BLaER1 treated with 17β-estradiol and CSF1 and Interleukin-3, amounts not matched to agents 10 nM and 100 nM (cell line): ENCODE results near the gene SYNDIG1.

ENCODE experiments used
- H3K27ac ChIP-seq, 11 experiments: shearing (Covaris generic); formaldehyde crosslinking; 2 replicates each; pipeline ENCODE4 v1.8.1; 2022
- H3K27me3 ChIP-seq, 11 experiments: shearing (Covaris generic); formaldehyde crosslinking; 2 replicates each; pipeline ENCODE4 v1.8.1; 2022
- H3K36me3 ChIP-seq, 11 experiments: shearing (Covaris generic); formaldehyde crosslinking; 2 replicates each; pipeline ENCODE4 v1.8.1; 2022
- H3K4me1 ChIP-seq, 10 experiments: shearing (Covaris generic); formaldehyde crosslinking; 2 replicates each; pipeline ENCODE4 v1.8.1; 2022
- H3K4me2 ChIP-seq, 11 experiments: shearing (Covaris generic); formaldehyde crosslinking; 2 replicates each; pipeline ENCODE4 v1.8.1; 2022
- H3K4me3 ChIP-seq, 10 experiments: shearing (Covaris generic); formaldehyde crosslinking; 2 replicates each; pipeline ENCODE4 v1.8.1; 2022
- H3K9ac ChIP-seq, 11 experiments: shearing (Covaris generic); formaldehyde crosslinking; 2 replicates each; pipeline ENCODE4 v1.8.1; 2022
- H3K9me3 ChIP-seq, 11 experiments: shearing (Covaris generic); formaldehyde crosslinking; replicated peaks in 1 of 11; 2 replicates each; pipeline ENCODE4 v1.8.1; 2022
- H4K20me1 ChIP-seq, 11 experiments: shearing (Covaris generic); formaldehyde crosslinking; 2 replicates each; pipeline ENCODE4 v1.8.1; 2022
- Cebpa-rat ChIP-seq, 11 experiments: shearing (Covaris generic); IDR thresholded peaks; 2 replicates each; pipeline ENCODE4 v1.8.1; 2022

Gene SYNDIG1

DNA sequence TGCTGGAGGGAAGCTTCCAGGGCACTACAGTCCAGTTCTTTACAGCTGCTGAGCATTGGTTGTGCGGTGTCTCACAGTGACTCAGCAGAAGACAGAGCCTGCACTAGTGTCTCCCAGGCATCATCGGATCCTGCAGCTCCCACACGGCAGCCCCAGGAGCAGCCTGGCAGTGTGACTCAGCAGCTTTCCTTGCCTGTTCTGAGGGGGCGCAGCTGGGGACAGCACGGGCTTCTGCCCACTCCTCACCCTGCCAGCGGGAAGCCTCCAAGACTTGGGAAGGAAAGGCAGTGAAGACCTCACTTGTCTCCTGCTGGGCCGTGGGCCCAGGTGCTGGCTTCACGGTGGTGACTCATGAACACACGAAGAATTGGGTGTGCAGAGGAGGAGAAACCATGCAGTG, 165.4 kb downstream of the SYNDIG1 start:
- Histone ChIP-seq H3K9ac (peak overlapping the region in 1 of 11 experiments; percentile 23; a peak in 1 of 22 replicates), H3K9me3 (no peaks in the 10 kb centered on the region), H3K4me3 (no peak overlapping the region), H3K4me2 (peak overlapping the region in 10 of 11 experiments; percentile 11 to 57 (median 44); a peak in 17 of 22 replicates), H3K36me3 (no peaks in the 10 kb centered on the region), H4K20me1 (no peaks in the 10 kb centered on the region; a peak in 1 of 22 replicates), H3K27me3 (no peaks in the 10 kb centered on the region), H3K4me1 (peaks cover 6 to 19% (median 11%) of the 10 kb centered on the region in 10 experiments), H3K27ac (peak overlapping the region in 5 of 11 experiments; percentile 5 to 70 (median 25); a peak in 5 of 22 replicates)
- no peak for TF ChIP-seq Cebpa-rat (IDR thresholded peaks at IDR 0.05)

DNA sequence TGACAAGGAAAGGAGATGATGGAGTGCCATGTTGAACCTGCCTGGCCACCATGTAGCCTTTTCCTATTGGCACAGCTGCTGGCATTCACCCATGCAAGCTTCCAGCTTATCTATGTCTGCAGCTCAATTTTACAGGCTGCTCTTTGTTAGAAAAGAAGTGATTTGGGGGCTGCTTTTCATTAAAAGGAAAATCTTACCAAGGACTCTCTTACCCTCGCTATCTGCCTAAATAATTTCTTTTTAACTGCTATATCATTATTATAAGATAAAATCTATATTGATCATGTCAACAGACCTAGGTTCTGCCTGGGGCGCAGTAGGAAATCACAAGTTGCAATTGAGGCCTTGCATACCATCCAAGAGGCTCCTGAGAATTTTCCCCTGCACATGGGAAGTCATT, 167.2 kb downstream of the SYNDIG1 start:
- H3K9ac ChIP-seq = no peak overlapping the region
- H3K27ac ChIP-seq = no peak overlapping the region
- no peaks in the 10 kb centered on the region for H3K27me3 ChIP-seq
- no peaks in the 10 kb centered on the region for H3K36me3 ChIP-seq
- no peaks in the 10 kb centered on the region for H4K20me1 ChIP-seq
- no peaks in the 10 kb centered on the region for H3K9me3 ChIP-seq
- H3K4me2 ChIP-seq = no peak overlapping the region
- H3K4me3 ChIP-seq = no peak overlapping the region
- H3K4me1 ChIP-seq = peaks cover 6 to 18% (median 12%) of the 10 kb centered on the region in 10 experiments; a peak in 18 of 20 replicates
- TF ChIP-seq Cebpa-rat (IDR thresholded peaks at IDR 0.05) = no peak

DNA sequence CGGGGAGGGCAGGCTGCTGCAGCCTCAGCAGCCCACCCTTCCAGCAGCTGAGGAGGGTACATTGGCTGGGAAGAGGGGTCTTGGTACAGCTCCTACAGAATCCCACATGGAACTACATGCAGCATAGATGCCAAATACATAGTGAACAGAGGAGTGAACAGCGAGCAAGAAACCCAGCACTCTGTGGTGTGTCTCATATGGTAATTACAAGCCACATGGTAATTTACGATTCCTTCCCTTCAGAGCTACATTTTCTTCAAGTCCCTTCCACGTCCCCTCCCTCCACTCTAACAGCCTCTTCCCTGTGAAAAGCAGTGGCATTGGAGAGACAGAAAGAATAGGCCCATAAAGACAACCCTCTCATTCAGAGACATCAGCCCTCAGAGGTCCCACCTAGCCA, 167.7 kb downstream of the SYNDIG1 start:
- H3K4me2 ChIP-seq = no peak overlapping the region
- H3K36me3 ChIP-seq = no peaks in the 10 kb centered on the region
- no peak overlapping the region for H3K9ac ChIP-seq
- H3K4me3 ChIP-seq = no peak overlapping the region
- no peaks in the 10 kb centered on the region for H3K27me3 ChIP-seq
- no peak overlapping the region for H3K27ac ChIP-seq
- H4K20me1 ChIP-seq = no peaks in the 10 kb centered on the region
- no peaks in the 10 kb centered on the region for H3K9me3 ChIP-seq
- H3K4me1 ChIP-seq = peaks cover 6 to 18% (median 12%) of the 10 kb centered on the region in 10 experiments; a peak in 18 of 20 replicates
- no peak for TF ChIP-seq Cebpa-rat (IDR thresholded peaks at IDR 0.05)

DNA sequence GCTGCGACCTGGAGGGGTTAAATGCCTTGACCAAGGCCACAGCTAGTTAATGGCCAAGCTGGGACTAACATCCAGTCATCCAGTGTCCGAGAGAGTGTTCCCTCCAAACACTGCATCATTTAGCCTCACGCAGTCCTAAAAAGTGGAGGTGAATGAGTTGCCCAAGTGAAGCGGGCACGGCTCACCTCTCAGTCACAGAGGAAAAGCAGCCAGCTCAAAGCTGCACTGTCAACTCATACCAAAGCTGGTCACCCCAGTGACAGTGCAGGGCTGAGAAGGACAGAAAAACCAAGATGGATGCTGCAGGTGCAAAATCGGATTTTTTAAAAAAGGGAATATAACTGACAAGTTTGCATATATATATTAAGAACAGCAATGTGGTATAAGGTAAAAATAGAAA, 168.5 kb downstream of the SYNDIG1 start:
- Histone ChIP-seq H3K4me2 (no peak overlapping the region), H3K27ac (no peak overlapping the region), H3K9me3 (0 out of 22 replicates have a peak, but pooled peaks cover 0 to 1% (median 0%) of the 10 kb centered on the region in 11 experiments), H3K4me3 (no peak overlapping the region), H3K4me1 (peaks cover 6 to 18% (median 12%) of the 10 kb centered on the region in 10 experiments; a peak in 18 of 20 replicates), H4K20me1 (no peaks in the 10 kb centered on the region), H3K27me3 (no peaks in the 10 kb centered on the region), H3K36me3 (no peaks in the 10 kb centered on the region), H3K9ac (no peak overlapping the region)
- no peak for TF ChIP-seq Cebpa-rat (IDR thresholded peaks at IDR 0.05)

DNA sequence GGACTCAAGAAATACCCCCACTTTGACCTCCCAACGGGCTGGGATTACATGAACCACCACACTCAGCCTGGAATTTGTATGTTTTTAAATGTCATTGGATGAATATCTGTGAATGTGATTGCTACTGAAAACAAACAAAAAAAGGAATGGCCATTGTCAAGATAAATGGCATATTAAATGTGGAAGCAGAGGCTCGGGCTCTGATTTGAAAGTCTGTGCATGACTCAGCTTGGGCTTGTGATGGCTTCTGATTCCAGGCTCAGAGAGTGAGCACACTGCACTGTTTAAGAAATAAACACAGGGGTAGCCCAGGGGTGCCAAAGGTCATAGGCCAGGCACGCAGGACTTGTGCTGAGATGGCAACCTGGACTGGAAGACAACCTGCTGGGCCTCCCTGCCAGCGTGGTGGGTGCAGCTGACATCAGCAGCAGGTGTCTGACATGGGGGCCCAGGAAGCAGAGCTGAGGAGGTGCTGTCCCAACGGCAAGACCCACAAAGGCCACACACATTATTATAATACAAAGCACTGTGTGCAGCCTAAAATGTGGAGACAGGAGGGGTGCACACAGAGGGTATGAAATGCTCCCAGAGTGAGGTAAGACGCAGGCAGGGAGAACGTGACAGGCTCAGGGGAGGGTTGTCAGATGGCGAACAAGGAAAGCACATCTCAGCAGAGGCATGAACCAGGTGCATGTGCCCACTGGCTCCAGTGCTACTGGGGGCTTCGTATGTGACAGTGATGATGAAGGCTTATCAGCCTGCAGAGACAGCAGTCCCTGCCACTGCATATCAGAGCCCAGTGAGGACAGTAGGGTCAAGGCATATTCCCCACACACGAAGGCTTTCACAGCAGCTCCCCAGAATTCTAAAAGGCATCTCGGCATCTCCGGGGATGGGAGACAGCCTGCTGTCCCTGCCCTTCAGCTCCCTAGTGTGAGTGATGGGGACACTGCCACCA, 169.4 kb downstream of the SYNDIG1 start:
- H3K4me1 ChIP-seq = peaks cover 6 to 18% (median 12%) of the 10 kb centered on the region in 10 experiments; a peak in 18 of 20 replicates
- peaks cover 0 to 10% (median 0%) of the 10 kb centered on the region in 11 experiments; a peak in 3 of 22 replicates for H3K9me3 ChIP-seq
- H4K20me1 ChIP-seq = no peaks in the 10 kb centered on the region
- no peak for TF ChIP-seq Cebpa-rat (IDR thresholded peaks at IDR 0.05)
- H3K4me2 ChIP-seq = no peak overlapping the region
- H3K9ac ChIP-seq = no peak overlapping the region
- no peaks in the 10 kb centered on the region for H3K36me3 ChIP-seq
- H3K27ac ChIP-seq = no peak overlapping the region
- H3K4me3 ChIP-seq = no peak overlapping the region
- H3K27me3 ChIP-seq = no peaks in the 10 kb centered on the region

DNA sequence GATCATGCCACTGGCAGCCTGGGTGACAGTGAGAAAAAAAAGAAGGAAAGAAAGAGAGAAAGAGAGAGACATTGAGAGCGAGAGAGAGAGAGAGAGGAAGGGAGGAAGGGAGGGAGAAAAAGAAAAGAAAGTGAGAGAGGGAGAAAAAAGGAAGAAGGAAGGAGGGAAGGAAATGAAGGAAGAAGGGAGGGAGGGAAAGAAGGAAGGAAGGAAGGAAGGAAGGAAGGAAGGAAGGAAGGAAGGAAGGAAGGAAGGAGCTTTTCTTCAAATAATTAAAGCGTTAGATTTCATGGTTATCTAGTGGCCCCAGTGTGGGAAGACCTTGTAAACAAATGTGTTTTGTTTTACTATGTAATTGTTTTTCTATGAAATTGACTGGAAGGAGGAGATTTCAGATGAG, 170.8 kb downstream of the SYNDIG1 start:
- no peak overlapping the region for H3K4me3 ChIP-seq
- H3K27ac ChIP-seq = no peak overlapping the region
- no peak for TF ChIP-seq Cebpa-rat (IDR thresholded peaks at IDR 0.05)
- no peaks in the 10 kb centered on the region for H4K20me1 ChIP-seq
- H3K9me3 ChIP-seq = peaks cover 0 to 16% (median 0%) of the 10 kb centered on the region in 11 experiments; a peak in 4 of 22 replicates
- no peaks in the 10 kb centered on the region for H3K27me3 ChIP-seq
- H3K4me1 ChIP-seq = peaks cover 0 to 12% (median 6%) of the 10 kb centered on the region in 10 experiments; a peak in 16 of 20 replicates
- peak overlapping the region in 5 of 11 experiments; percentile 0 to 42 (median 21); a peak in 7 of 22 replicates for H3K4me2 ChIP-seq
- H3K36me3 ChIP-seq = no peaks in the 10 kb centered on the region
- H3K9ac ChIP-seq = no peak overlapping the region

DNA sequence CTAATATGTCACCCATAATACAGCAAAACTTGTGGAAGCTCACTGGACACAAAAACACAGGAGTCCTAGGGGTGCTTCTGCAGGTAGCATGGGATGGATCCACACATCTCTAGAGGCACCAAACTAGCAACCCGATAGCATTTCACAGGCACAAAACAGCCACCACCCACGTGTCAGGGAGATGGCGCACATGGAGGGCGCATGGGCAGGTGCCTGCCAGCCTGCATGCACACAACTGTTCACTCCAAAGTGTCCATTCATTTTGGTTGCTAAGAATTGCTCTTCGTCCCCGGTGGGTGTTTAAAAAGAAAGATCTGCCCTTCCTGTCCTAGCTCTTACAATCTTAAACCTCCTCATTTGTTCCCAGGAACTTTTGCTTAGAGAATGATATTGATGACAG, 171.3 kb downstream of the SYNDIG1 start:
- Histone ChIP-seq H3K9ac (no peak overlapping the region), H4K20me1 (no peaks in the 10 kb centered on the region)

DNA sequence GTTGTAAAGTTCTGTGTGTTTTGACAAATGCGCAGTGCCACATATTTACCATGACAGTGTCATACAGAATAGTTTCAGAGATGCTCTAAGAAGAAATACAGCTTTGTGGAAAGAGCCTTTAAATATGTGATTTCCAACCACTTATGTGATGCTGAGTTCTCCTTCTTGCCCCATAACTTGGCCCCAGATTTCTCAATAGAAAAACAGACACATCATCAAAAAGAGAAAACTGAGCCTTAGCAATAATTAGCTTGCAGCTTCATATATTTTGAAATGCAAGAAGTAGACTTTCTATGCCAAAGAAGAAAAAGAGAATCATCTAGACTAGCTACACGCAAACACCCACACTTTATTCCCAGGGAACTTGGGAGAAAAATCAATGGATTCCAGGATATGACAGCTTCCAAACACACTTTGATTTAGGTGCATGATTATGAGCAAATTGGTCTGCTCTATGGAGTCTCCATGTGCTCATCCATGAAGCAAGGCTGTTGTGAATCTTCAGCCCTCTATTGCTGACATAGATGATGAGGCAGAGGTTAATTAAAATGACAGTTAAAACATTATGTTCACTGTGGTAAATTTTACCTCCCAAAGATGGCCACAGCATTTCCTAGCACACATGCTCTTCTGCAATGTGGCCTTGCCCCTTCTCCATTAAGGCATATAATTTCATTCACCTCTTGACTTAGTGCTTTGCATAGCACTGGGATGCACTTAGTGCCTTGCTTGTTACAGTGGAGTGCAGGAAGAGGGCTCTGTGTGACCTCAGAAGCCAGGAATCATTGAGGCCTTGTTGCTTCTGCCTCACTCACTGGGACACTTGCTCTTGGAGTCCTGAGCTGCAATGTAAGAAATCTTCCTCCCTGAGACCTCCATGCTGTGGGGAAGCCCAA, 174.6 kb downstream of the SYNDIG1 start:
- no peak for TF ChIP-seq Cebpa-rat (IDR thresholded peaks at IDR 0.05)
- Histone ChIP-seq H3K27me3 (no peaks in the 10 kb centered on the region), H3K4me2 (no peak overlapping the region), H3K9ac (no peak overlapping the region), H3K36me3 (no peaks in the 10 kb centered on the region), H4K20me1 (no peaks in the 10 kb centered on the region), H3K9me3 (peaks cover 0 to 16% (median 0%) of the 10 kb centered on the region in 11 experiments; a peak in 4 of 22 replicates), H3K4me1 (peaks cover 15 to 49% (median 42%) of the 10 kb centered on the region in 10 experiments), H3K27ac (no peak overlapping the region), H3K4me3 (no peak overlapping the region)

More for the DNA sequence above, 171.3 kb downstream of the SYNDIG1 start:
- peak overlapping the region in 5 of 11 experiments; percentile 0 to 42 (median 21); a peak in 7 of 22 replicates for H3K4me2 ChIP-seq
- no peaks in the 10 kb centered on the region for H3K36me3 ChIP-seq
- no peak overlapping the region for H3K27ac ChIP-seq
- no peak for TF ChIP-seq Cebpa-rat (IDR thresholded peaks at IDR 0.05)
- peaks cover 0 to 16% (median 0%) of the 10 kb centered on the region in 11 experiments; a peak in 4 of 22 replicates for H3K9me3 ChIP-seq
- no peak overlapping the region for H3K4me3 ChIP-seq
- H3K4me1 ChIP-seq = peaks cover 3 to 16% (median 10%) of the 10 kb centered on the region in 10 experiments; a peak in 19 of 20 replicates
- H3K27me3 ChIP-seq = no peaks in the 10 kb centered on the region
